ENCODE results near the gene KCNMA1. TPM values are rescaled to one million over a fixed set of nuclear protein-coding genes. Genes with fewer than 3 reads are reported as not detected.

The KCNMA1 gene
- total and polyA plus RNA-seq, 10 of the 15 experiments (the other 5 are each of a cell fraction or from before 2014, with no cell fraction given): 8.5 to 77.0 (median 21.3) TPM

DNA sequence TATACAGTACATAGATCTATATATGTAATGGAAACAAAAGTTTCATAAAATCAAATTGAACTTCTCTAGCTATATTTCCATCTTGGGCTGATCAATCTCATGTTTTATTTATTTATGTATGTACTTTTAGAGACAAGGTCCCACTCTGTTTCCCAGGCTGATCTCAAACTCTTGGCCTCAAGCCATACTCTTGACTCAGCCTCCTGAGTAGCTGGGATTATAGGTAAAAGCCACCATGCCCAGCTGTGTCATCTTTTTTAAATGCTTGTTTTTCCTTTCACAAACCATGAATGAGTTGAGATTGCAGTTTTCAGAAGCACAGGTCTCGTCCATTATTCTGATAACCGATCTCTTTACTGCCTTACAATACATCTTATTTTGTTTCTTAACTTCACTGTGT lies 400.9 kb downstream of the KCNMA1 start (continued):
- TF ChIP-seq FOS (IDR thresholded peaks at IDR 0.05; ENCODE audit: borderline replicate concordance, extremely low read depth, insufficient read length) (no peak), CHD2 (IDR thresholded peaks at IDR 0.05; ENCODE audit: borderline replicate concordance, low read depth, low read length) (no peak), GABPA (IDR thresholded peaks at IDR 0.05; ENCODE audit: low read depth) (no peak)

DNA sequence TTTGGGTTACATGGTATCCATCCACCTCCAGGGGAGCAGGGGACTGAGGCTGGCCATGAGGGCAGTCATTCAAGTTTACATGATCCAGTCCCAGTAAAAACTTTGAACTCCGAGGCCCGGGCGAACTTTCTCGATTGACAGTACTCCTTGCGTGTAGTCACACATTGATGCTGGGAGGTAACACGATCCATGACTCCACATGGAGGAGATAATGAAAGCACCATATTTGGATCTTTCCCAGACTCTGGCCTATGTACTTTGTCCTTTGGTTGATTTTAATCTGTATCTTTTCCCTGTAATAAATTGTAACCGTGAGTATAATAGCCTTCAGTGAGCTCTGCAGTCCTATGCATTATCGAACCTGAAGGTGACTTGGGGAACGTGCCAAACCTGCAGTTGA lies 401.6 kb downstream of the KCNMA1 start:
- ChIA-PET POLR2A (no interaction called here), RAD21 (ENCODE audit: unreplicated experiment) (no interaction called here), SMC1A (ENCODE audit: uncharacterized antibody, unreplicated experiment) (interaction anchor here (1.5 kb wide), 1 partner anchor 12 kb away, joined by 5 read pairs; no protein-coding TSS in a partner anchor), CTCF (interaction anchor here (0.8 to 2.7 kb wide), 2 partner anchors 61 to 79 kb away, joined by 3 to 10 read pairs; no protein-coding TSS in a partner anchor)
- no TSS peak for BruUV-seq (replicated peaks)
- H3K36me3 ChIP-seq (ENCODE audit: control insufficient read depth in 2 of 2, insufficient read depth in 2 of 2, low read length in 1 of 2): no peaks in the 10 kb centered on the region
- no peaks in the 10 kb centered on the region for H3K9me3 ChIP-seq (replicated peaks; ENCODE audit: control insufficient read depth, insufficient read depth, low read length)
- no peak overlapping the region for H2AFZ ChIP-seq (ENCODE audit: control insufficient read depth, low read depth, low read length)
- WGBS (ENCODE audit: insufficient coverage, insufficient replicate concordance, low lambda C conversion rate, missing lambda C conversion rate): 64% methylated on average over 9 of the region's 9 CpGs
- H3K4me3 ChIP-seq: no peak overlapping the region
- ATAC-seq (no peak), DNase-seq (ENCODE audit: low read depth, low spot score) (no peak), FAIRE-seq (no peak)
- H3K4me1 ChIP-seq (ENCODE audit: control insufficient read depth, insufficient read depth, low read length): no peaks in the 10 kb centered on the region
- intact Hi-C loops (cut with micrococcal nuclease; ENCODE audit: unreplicated experiment): no loop called here
- no peak overlapping the region for H3K27ac ChIP-seq (ENCODE audit: control insufficient read depth, insufficient read depth)
- no peaks in the 10 kb centered on the region for H4K20me1 ChIP-seq (ENCODE audit: control insufficient read depth, insufficient read depth)
- no peak for TF ChIP-seq TCF12 (IDR thresholded peaks at IDR 0.05; ENCODE audit: low read depth, low read length)
- TF ChIP-seq GABPA (IDR thresholded peaks at IDR 0.05; ENCODE audit: low read depth): no peak
- TF ChIP-seq YBX1 (IDR thresholded peaks at IDR 0.05): no peak
- no peak for TF ChIP-seq ESRRA (IDR thresholded peaks at IDR 0.05; ENCODE audit: low read length)
- TF ChIP-seq CHD4 (IDR thresholded peaks at IDR 0.05): no peak
- no peak for TF ChIP-seq BRCA1 (IDR thresholded peaks at IDR 0.05; ENCODE audit: low read depth, low read length)
- no peak for TF ChIP-seq MXI1 (IDR thresholded peaks at IDR 0.05; ENCODE audit: low read depth, low read length)
- TF ChIP-seq EGR1 (IDR thresholded peaks at IDR 0.05; ENCODE audit: borderline replicate concordance in 1 of 2, low read depth in 2 of 2, low read length in 2 of 2): no peak
- no peak for TF ChIP-seq IKZF1 (conservative IDR thresholded peaks at IDR 0.05)
- no peak for TF ChIP-seq HDAC6 (IDR thresholded peaks at IDR 0.05; ENCODE audit: unreplicated experiment)
- no peak for TF ChIP-seq HDAC2 (IDR thresholded peaks at IDR 0.05)
- no peak for TF ChIP-seq ZSCAN29 (IDR thresholded peaks at IDR 0.05)
- no peak for TF ChIP-seq ETV6 (conservative IDR thresholded peaks at IDR 0.05 in 1 of 2, IDR thresholded peaks at IDR 0.05 in 1 of 2; ENCODE audit: borderline replicate concordance in 1 of 2, low read depth in 1 of 2)
- TF ChIP-seq STAT1 (conservative IDR thresholded peaks at IDR 0.05): no peak
- TF ChIP-seq ATF7 (IDR thresholded peaks at IDR 0.05; ENCODE audit: low read depth): no peak
- no peak for TF ChIP-seq TBL1XR1 (IDR thresholded peaks at IDR 0.05; ENCODE audit: low read depth, low read length)
- TF ChIP-seq, protein P1, sequence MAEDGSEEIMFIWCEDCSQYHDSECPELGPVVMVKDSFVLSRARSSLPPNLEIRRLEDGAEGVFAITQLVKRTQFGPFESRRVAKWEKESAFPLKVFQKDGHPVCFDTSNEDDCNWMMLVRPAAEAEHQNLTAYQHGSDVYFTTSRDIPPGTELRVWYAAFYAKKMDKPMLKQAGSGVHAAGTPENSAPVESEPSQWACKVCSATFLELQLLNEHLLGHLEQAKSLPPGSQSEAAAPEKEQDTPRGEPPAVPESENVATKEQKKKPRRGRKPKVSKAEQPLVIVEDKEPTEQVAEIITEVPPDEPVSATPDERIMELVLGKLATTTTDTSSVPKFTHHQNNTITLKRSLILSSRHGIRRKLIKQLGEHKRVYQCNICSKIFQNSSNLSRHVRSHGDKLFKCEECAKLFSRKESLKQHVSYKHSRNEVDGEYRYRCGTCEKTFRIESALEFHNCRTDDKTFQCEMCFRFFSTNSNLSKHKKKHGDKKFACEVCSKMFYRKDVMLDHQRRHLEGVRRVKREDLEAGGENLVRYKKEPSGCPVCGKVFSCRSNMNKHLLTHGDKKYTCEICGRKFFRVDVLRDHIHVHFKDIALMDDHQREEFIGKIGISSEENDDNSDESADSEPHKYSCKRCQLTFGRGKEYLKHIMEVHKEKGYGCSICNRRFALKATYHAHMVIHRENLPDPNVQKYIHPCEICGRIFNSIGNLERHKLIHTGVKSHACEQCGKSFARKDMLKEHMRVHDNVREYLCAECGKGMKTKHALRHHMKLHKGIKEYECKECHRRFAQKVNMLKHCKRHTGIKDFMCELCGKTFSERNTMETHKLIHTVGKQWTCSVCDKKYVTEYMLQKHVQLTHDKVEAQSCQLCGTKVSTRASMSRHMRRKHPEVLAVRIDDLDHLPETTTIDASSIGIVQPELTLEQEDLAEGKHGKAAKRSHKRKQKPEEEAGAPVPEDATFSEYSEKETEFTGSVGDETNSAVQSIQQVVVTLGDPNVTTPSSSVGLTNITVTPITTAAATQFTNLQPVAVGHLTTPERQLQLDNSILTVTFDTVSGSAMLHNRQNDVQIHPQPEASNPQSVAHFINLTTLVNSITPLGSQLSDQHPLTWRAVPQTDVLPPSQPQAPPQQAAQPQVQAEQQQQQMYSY (CRISPR knock-in tag; IDR thresholded peaks at IDR 0.05): no peak
- TF ChIP-seq, protein P2, sequence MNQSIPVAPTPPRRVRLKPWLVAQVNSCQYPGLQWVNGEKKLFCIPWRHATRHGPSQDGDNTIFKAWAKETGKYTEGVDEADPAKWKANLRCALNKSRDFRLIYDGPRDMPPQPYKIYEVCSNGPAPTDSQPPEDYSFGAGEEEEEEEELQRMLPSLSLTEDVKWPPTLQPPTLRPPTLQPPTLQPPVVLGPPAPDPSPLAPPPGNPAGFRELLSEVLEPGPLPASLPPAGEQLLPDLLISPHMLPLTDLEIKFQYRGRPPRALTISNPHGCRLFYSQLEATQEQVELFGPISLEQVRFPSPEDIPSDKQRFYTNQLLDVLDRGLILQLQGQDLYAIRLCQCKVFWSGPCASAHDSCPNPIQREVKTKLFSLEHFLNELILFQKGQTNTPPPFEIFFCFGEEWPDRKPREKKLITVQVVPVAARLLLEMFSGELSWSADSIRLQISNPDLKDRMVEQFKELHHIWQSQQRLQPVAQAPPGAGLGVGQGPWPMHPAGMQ (IDR thresholded peaks at IDR 0.05; ENCODE audit: borderline replicate concordance): no peak
- TF ChIP-seq NRF1 (conservative IDR thresholded peaks at IDR 0.05; ENCODE audit: low read depth, low read length): no peak
- H3K27me3 ChIP-seq (replicated peaks in 1 of 2; ENCODE audit: control insufficient read depth in 2 of 2, insufficient read depth in 2 of 2, low read length in 1 of 2): no peaks in the 10 kb centered on the region
- in situ Hi-C loops (cut with MboI): no loop called here
- H3K9ac ChIP-seq (ENCODE audit: control insufficient read depth, insufficient read depth, low read length): no peak overlapping the region
- no peak overlapping the region for H3K4me2 ChIP-seq (ENCODE audit: control insufficient read depth, insufficient read depth)
- H3K79me2 ChIP-seq (ENCODE audit: control insufficient read depth, insufficient read depth, low read length): no peaks in the 10 kb centered on the region
